ENCODE results near the gene TMTC2. TPM values are rescaled to one million over a fixed set of nuclear protein-coding genes. Genes with fewer than 3 reads are reported as not detected.

Gene TMTC2
- total and polyA plus RNA-seq, 10 of the 15 experiments (the other 5 are each of a cell fraction or from before 2014, with no cell fraction given) = 0.14 to 9.7 (median 1.2) TPM

DNA sequence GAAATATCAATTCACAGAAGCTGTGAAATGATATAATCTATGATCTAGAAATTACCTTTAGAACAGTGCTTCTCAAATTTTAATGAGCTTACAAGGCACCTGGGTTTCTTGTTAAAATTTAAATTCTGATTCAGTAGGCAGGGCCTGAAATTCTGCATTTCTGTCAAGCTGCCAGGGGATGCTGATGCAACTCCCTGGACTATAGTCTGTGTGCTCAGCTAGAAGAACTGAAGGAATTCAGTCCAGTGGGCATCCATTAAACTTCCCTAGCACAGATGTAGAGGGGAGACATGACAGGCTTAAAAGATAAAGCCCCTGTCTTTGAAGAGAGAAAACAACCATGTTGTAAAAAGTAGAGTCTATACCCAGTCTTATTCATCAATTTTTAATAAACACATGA is 441.8 kb downstream of the TMTC2 start:
- in situ Hi-C loops (cut with MboI) = no loop called here
- FAIRE-seq = no peak

More for the DNA sequence above, 441.8 kb downstream of the TMTC2 start:
- CTCF ChIA-PET = interaction anchor here (0.7 to 1.1 kb wide), 2 partner anchors 13 to 26 kb away, joined by 3 read pairs; no protein-coding TSS in a partner anchor
- Histone ChIP-seq H3K4me2 (ENCODE audit: control insufficient read depth, insufficient read depth) (no peak overlapping the region), H3K36me3 (ENCODE audit: control insufficient read depth in 2 of 2, insufficient read depth in 2 of 2, low read length in 1 of 2) (no peaks in the 10 kb centered on the region; a peak in 1 of 4 replicates), H3K9me3 (replicated peaks; ENCODE audit: control insufficient read depth, insufficient read depth, low read length) (no peaks in the 10 kb centered on the region), H3K27me3 (replicated peaks in 1 of 2; ENCODE audit: control insufficient read depth in 2 of 2, insufficient read depth in 2 of 2, low read length in 1 of 2) (no peaks in the 10 kb centered on the region), H3K9ac (ENCODE audit: control insufficient read depth, insufficient read depth, low read length) (no peak overlapping the region), H3K79me2 (ENCODE audit: control insufficient read depth, insufficient read depth, low read length) (no peaks in the 10 kb centered on the region), H3K27ac (ENCODE audit: control insufficient read depth, insufficient read depth) (no peak overlapping the region), H3K4me1 (ENCODE audit: control insufficient read depth, insufficient read depth, low read length) (no peaks in the 10 kb centered on the region), H4K20me1 (ENCODE audit: control insufficient read depth, insufficient read depth) (no peaks in the 10 kb centered on the region), H3K4me3 (no peak overlapping the region), H2AFZ (ENCODE audit: control insufficient read depth, low read depth, low read length) (no peak overlapping the region)
- DNase-seq (ENCODE audit: low read depth, low spot score) (no peak), ATAC-seq (no peak)
- intact Hi-C loops (cut with micrococcal nuclease; ENCODE audit: unreplicated experiment) = no loop called here
- TF ChIP-seq HDGF (IDR thresholded peaks at IDR 0.05) (no peak), WRNIP1 (IDR thresholded peaks at IDR 0.05; ENCODE audit: borderline replicate concordance, low read depth, low read length) (no peak), TCF12 (IDR thresholded peaks at IDR 0.05; ENCODE audit: low read depth, low read length) (no peak), CREB1 (IDR thresholded peaks at IDR 0.05; ENCODE audit: low read depth) (no peak), PAX8 (IDR thresholded peaks at IDR 0.05) (no peak), ZZZ3 (IDR thresholded peaks at IDR 0.05; ENCODE audit: control insufficient read depth, insufficient read length, low read depth) (no peak), PAX5 (IDR thresholded peaks at IDR 0.05; ENCODE audit: borderline replicate concordance, low read depth, low read length) (no peak), YBX1 (IDR thresholded peaks at IDR 0.05) (no peak), MYB (IDR thresholded peaks at IDR 0.05; ENCODE audit: borderline replicate concordance, low read depth, low read length) (no peak), TARDBP (IDR thresholded peaks at IDR 0.05; ENCODE audit: borderline replicate concordance) (no peak), STAT1 (conservative IDR thresholded peaks at IDR 0.05) (no peak), EED (IDR thresholded peaks at IDR 0.05; ENCODE audit: low read depth) (no peak), SUZ12 (IDR thresholded peaks at IDR 0.05; ENCODE audit: unreplicated experiment) (no peak), RB1 (IDR thresholded peaks at IDR 0.05; ENCODE audit: borderline replicate concordance) (no peak), IRF4 (IDR thresholded peaks at IDR 0.05; ENCODE audit: low read depth, low read length) (no peak)
- TF ChIP-seq, protein P1, sequence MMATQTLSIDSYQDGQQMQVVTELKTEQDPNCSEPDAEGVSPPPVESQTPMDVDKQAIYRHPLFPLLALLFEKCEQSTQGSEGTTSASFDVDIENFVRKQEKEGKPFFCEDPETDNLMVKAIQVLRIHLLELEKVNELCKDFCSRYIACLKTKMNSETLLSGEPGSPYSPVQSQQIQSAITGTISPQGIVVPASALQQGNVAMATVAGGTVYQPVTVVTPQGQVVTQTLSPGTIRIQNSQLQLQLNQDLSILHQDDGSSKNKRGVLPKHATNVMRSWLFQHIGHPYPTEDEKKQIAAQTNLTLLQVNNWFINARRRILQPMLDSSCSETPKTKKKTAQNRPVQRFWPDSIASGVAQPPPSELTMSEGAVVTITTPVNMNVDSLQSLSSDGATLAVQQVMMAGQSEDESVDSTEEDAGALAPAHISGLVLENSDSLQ (IDR thresholded peaks at IDR 0.05) = no peak
- TF ChIP-seq, protein P2, sequence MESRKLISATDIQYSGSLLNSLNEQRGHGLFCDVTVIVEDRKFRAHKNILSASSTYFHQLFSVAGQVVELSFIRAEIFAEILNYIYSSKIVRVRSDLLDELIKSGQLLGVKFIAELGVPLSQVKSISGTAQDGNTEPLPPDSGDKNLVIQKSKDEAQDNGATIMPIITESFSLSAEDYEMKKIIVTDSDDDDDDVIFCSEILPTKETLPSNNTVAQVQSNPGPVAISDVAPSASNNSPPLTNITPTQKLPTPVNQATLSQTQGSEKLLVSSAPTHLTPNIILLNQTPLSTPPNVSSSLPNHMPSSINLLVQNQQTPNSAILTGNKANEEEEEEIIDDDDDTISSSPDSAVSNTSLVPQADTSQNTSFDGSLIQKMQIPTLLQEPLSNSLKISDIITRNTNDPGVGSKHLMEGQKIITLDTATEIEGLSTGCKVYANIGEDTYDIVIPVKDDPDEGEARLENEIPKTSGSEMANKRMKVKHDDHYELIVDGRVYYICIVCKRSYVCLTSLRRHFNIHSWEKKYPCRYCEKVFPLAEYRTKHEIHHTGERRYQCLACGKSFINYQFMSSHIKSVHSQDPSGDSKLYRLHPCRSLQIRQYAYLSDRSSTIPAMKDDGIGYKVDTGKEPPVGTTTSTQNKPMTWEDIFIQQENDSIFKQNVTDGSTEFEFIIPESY (IDR thresholded peaks at IDR 0.05) = no peak
- TF ChIP-seq, protein P3, sequence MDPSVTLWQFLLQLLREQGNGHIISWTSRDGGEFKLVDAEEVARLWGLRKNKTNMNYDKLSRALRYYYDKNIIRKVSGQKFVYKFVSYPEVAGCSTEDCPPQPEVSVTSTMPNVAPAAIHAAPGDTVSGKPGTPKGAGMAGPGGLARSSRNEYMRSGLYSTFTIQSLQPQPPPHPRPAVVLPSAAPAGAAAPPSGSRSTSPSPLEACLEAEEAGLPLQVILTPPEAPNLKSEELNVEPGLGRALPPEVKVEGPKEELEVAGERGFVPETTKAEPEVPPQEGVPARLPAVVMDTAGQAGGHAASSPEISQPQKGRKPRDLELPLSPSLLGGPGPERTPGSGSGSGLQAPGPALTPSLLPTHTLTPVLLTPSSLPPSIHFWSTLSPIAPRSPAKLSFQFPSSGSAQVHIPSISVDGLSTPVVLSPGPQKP (IDR thresholded peaks at IDR 0.05; ENCODE audit: low read depth, low read length) = no peak
- TF ChIP-seq, protein P4, sequence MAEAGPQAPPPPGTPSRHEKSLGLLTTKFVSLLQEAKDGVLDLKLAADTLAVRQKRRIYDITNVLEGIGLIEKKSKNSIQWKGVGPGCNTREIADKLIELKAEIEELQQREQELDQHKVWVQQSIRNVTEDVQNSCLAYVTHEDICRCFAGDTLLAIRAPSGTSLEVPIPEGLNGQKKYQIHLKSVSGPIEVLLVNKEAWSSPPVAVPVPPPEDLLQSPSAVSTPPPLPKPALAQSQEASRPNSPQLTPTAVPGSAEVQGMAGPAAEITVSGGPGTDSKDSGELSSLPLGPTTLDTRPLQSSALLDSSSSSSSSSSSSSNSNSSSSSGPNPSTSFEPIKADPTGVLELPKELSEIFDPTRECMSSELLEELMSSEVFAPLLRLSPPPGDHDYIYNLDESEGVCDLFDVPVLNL (IDR thresholded peaks at IDR 0.05; ENCODE audit: low read depth, low read length) = no peak
- SMC1A ChIA-PET (ENCODE audit: uncharacterized antibody, unreplicated experiment) = interaction anchor here (1.0 kb wide), 1 partner anchor 8 kb away, joined by 4 read pairs; no protein-coding TSS in a partner anchor
- RAD21 ChIA-PET (ENCODE audit: unreplicated experiment) = no interaction called here
- POLR2A ChIA-PET = no interaction called here
- no TSS peak for BruUV-seq (replicated peaks)

All from GM12878 (cell line).